OCI-LY3 (cell line): ENCODE data around the gene WAPL.

Source experiments
- CTCF ChIP-seq: fragments of 200-600, 300-600 bp; sonication (generic); IDR thresholded peaks from 2 replicates; pipeline ENCODE4 v1.5.1; 2014; ENCODE audit warnings: antibody characterized with exemption, low read length, low read depth
- EZH2phosphoT487 ChIP-seq: fragments of 200-600 bp; shearing (Covaris generic); IDR thresholded peaks from 2 replicates; pipeline ENCODE4 v1.6.1; 2018; ENCODE audit warnings: antibody characterized with exemption, mixed run types, low read depth

- TF ChIP-seq CTCF (no peak), EZH2phosphoT487 (no peak)
These were observed 24.0 kb downstream of the WAPL start for GRCh38 chr10:86497621-86498020.
